Endothelial cell (in vitro differentiated cells): Measurements from ENCODE around the gene KLF2. TPM values are rescaled to one million over a fixed set of nuclear protein-coding genes. Genes with fewer than 3 reads are reported as not detected.
"Not testable (repeated sequence)": the region's sequence is repeated elsewhere in the genome, so short reads cannot be mapped to it uniquely, and the experiment has no call there.

Source experiments
- DNase-seq: peaks from one replicate; pipeline ENCODE4 v3.0.0; 2021; ENCODE audit warnings: low spot score
- H3K27ac Mint-ChIP-seq: one replicate; pipeline ENCODE4 v1.8.0; 2021; ENCODE audit warnings: mixed read lengths, inconsistent platforms; ENCODE audit not compliant: unreplicated experiment
- H3K27me3 Mint-ChIP-seq: one replicate; pipeline ENCODE4 v1.8.0; 2021; ENCODE audit warnings: mild to moderate bottlenecking, moderate library complexity, mixed read lengths, inconsistent platforms; ENCODE audit not compliant: unreplicated experiment
- H3K36me3 Mint-ChIP-seq: one replicate; pipeline ENCODE4 v1.8.0; 2021; ENCODE audit warnings: mild to moderate bottlenecking, low read depth, mixed read lengths, inconsistent platforms; ENCODE audit not compliant: unreplicated experiment
- H3K4me1 Mint-ChIP-seq: one replicate; pipeline ENCODE4 v1.8.0; 2021; ENCODE audit warnings: mild to moderate bottlenecking, mixed read lengths, inconsistent platforms; ENCODE audit not compliant: unreplicated experiment
- H3K4me3 Mint-ChIP-seq: one replicate; pipeline ENCODE4 v1.8.0; 2021; ENCODE audit warnings: mild to moderate bottlenecking, mixed read lengths, inconsistent platforms; ENCODE audit not compliant: unreplicated experiment
- H3K9me3 Mint-ChIP-seq: one replicate; pipeline ENCODE4 v1.8.0; 2021; ENCODE audit warnings: mixed read lengths, inconsistent platforms; ENCODE audit not compliant: unreplicated experiment
- CTCF ChIP-seq: fragments of 200-600 bp; sonication (generic); IDR thresholded peaks from one replicate; pipeline ENCODE4 v1.5.0; 2021; ENCODE audit warnings: antibody characterized with exemption; ENCODE audit not compliant: unreplicated experiment
- total RNA-seq: library from RNA; stranded (reverse); fragmentation: NEBNext Ultra II Directional; extraction: Animal tissue kit (Norgen Biotek cat#: 25700); gene quantifications from one replicate; pipeline ENCODE4 v1.2.1, GENCODE V29; 2021; ENCODE audit not compliant: unreplicated experiment

The KLF2 gene
- total RNA-seq, 1 donor from 2014 or later: 48.9 TPM

GRCh38 chr19:16340092-16340491 is 15.5 kb downstream of the KLF2 start:
- Mint-ChIP-seq H3K36me3 (no peaks in the 10 kb centered on the region), H3K9me3 (no peaks in the 10 kb centered on the region), H3K4me1 (peaks cover 2% of the 10 kb centered on the region), H3K4me3 (no peak overlapping the region), H3K27ac (no peak overlapping the region), H3K27me3 (no peaks in the 10 kb centered on the region)
- DNase-seq: no peak
- TF ChIP-seq CTCF: no peak

GRCh38 chr19:16340654-16341053 is 16.0 kb downstream of the KLF2 start:
- no peak overlapping the region for H3K4me3 Mint-ChIP-seq
- peaks cover 2% of the 10 kb centered on the region for H3K4me1 Mint-ChIP-seq
- H3K27ac Mint-ChIP-seq: no peak overlapping the region
- H3K36me3 Mint-ChIP-seq: no peaks in the 10 kb centered on the region
- H3K27me3 Mint-ChIP-seq: no peaks in the 10 kb centered on the region
- no peak for TF ChIP-seq CTCF
- H3K9me3 Mint-ChIP-seq: no peaks in the 10 kb centered on the region
- no peak for DNase-seq

- Mint-ChIP-seq H3K4me1 (peaks cover 2% of the 10 kb centered on the region), H3K9me3 (no peaks in the 10 kb centered on the region), H3K27ac (no peak overlapping the region), H3K36me3 (no peaks in the 10 kb centered on the region), H3K27me3 (peaks cover 2% of the 10 kb centered on the region), H3K4me3 (no peak overlapping the region)
- no peak for DNase-seq
- no peak for TF ChIP-seq CTCF
Observed at GRCh38 chr19:16342002-16342715, 17.5 kb downstream of the KLF2 start.

- peaks cover 9% of the 10 kb centered on the region for H3K4me1 Mint-ChIP-seq
- H3K27ac Mint-ChIP-seq: no peak overlapping the region
- DNase-seq: no peak
- no peak overlapping the region for H3K4me3 Mint-ChIP-seq
- peaks cover 5% of the 10 kb centered on the region for H3K36me3 Mint-ChIP-seq
- H3K27me3 Mint-ChIP-seq: peaks cover 2% of the 10 kb centered on the region
- TF ChIP-seq CTCF: no peak
- H3K9me3 Mint-ChIP-seq: no peaks in the 10 kb centered on the region
Observed at GRCh38 chr19:16343156-16343555, 18.5 kb downstream of the KLF2 start.

- H3K27ac Mint-ChIP-seq: no peak overlapping the region
- no peak for DNase-seq
- peaks cover 5% of the 10 kb centered on the region for H3K27me3 Mint-ChIP-seq
- peaks cover 5% of the 10 kb centered on the region for H3K36me3 Mint-ChIP-seq
- TF ChIP-seq CTCF: no peak
- peaks cover 12% of the 10 kb centered on the region for H3K4me1 Mint-ChIP-seq
- no peaks in the 10 kb centered on the region for H3K9me3 Mint-ChIP-seq
- no peak overlapping the region for H3K4me3 Mint-ChIP-seq
Observed at GRCh38 chr19:16345457-16345856, 20.8 kb downstream of the KLF2 start.

GRCh38 chr19:16347099-16347498 is 22.5 kb downstream of the KLF2 start:
- not testable (repeated sequence) for H3K27me3 Mint-ChIP-seq

More at GRCh38 chr19:16347099-16347498, 22.5 kb downstream of the KLF2 start:
- H3K4me1 Mint-ChIP-seq: peaks cover 22% of the 10 kb centered on the region
- not testable (repeated sequence) for H3K9me3 Mint-ChIP-seq, H3K36me3 Mint-ChIP-seq, H3K27ac Mint-ChIP-seq, DNase-seq, H3K4me3 Mint-ChIP-seq
